A549 (cell line): ENCODE data around the gene MTTP. TPM values are rescaled to one million over a fixed set of nuclear protein-coding genes. Genes with fewer than 3 reads are reported as not detected.

Source experiments
- ATAC-seq, 2 experiments: fragments of 200-7000 bp in 1 of 2; fragments of >200 bp in 1 of 2; cut with Nextera tagmentation in 1 of 2; cut with Tn5 transposase in 1 of 2; 3 replicates each; pipeline versions ENCODE4 v1.8.0 to v1.9.1; 2018 to 2020; ENCODE audit warnings: mild to moderate bottlenecking in 1 of 2, moderate library complexity in 1 of 2
- CTCF ChIA-PET: fragments of 300-600 bp; sonication (Branson Sonifier 250); formaldehyde crosslinking; extraction: SDS; loops from one replicate; lab custom pipeline; 2021; ENCODE audit warnings: antibody characterized with exemption, inconsistent platforms; lab: Yijun Ruan, JAX
- POLR2A ChIA-PET: fragments of 350-600 bp; formaldehyde crosslinking; extraction: SDS; loops from one replicate; lab custom pipeline; 2021; ENCODE audit warnings: antibody characterized with exemption, inconsistent platforms; lab: Yijun Ruan, JAX
- DNase-seq, 2 experiments: peaks; one replicate each; pipeline versions ENCODE4 v3.0.0 to v3.0.0-alpha.2; 2011 to 2016; ENCODE audit warnings: low read depth in 1 of 2, low spot score in 1 of 2
- FAIRE-seq: peaks from 2 replicates; lab custom pipeline; 2011; peaks lifted over from hg19 to GRCh38; lab: Jason Lieb, UNC
- H3K27ac ChIP-seq, 2 experiments: fragments of >200 bp; sonication (Bioruptor Twin); formaldehyde crosslinking; 3 replicates each; pipeline ENCODE4 v1.5.1; 2016 to 2017
- H3K4me1 ChIP-seq: fragments of >200 bp; sonication (Bioruptor Twin); formaldehyde crosslinking; 3 replicates; pipeline ENCODE4 v1.6.1; 2016
- H3K4me2 ChIP-seq: fragments of >200 bp; sonication (Bioruptor Twin); formaldehyde crosslinking; 3 replicates; pipeline ENCODE4 v1.6.1; 2016
- H3K4me3 ChIP-seq: fragments of >200 bp; sonication (Bioruptor Twin); formaldehyde crosslinking; 3 replicates; pipeline ENCODE4 v1.5.1; 2016
- H3K9me3 ChIP-seq: fragments of >200 bp; sonication (Bioruptor Twin); formaldehyde crosslinking; 3 replicates; pipeline ENCODE4 v1.6.1; 2016
- CEBPB ChIP-seq, 2 experiments: fragments of >200 bp in 1 of 2; sonication (Bioruptor Twin) in 1 of 2; formaldehyde crosslinking in 1 of 2; IDR thresholded peaks; 2 replicates each; pipeline ENCODE4 v1.6.1; 2012 to 2016
- CHD2 ChIP-seq: fragments of 150-350 bp; IDR thresholded peaks from 2 replicates; pipeline ENCODE4 v1.6.1; 2014; ENCODE audit warnings: low read length; ENCODE audit not compliant: partially characterized antibody
- EHMT2 ChIP-seq: fragments of 200-600 bp; sonication (generic); IDR thresholded peaks from 2 replicates; pipeline ENCODE4 v1.6.1; 2016; ENCODE audit warnings: antibody characterized with exemption, low read depth, mild to moderate bottlenecking, moderate library complexity
- ELK1 ChIP-seq: fragments of 150-350 bp; IDR thresholded peaks from 2 replicates; pipeline ENCODE4 v1.6.1; 2014; ENCODE audit warnings: low read depth, mild to moderate bottlenecking, low read length
- EP300 ChIP-seq, 2 experiments: fragments of >200 bp; sonication (Bioruptor Twin); formaldehyde crosslinking; IDR thresholded peaks; 2 replicates in 1 of 2; 3 replicates in 1 of 2; pipeline ENCODE4 v1.6.1; 2016 to 2017
- FOSB ChIP-seq: fragments of 250-450 bp; sonication (Bioruptor Pico); IDR thresholded peaks from 2 replicates; pipeline ENCODE4 v1.5.0; 2020; ENCODE audit warnings: mild to moderate bottlenecking, moderate library complexity
- FOSL2 ChIP-seq, 2 experiments: fragments of 450-650 bp in 1 of 2; fragments of >200 bp in 1 of 2; sonication (Bioruptor Twin) in 1 of 2; formaldehyde crosslinking; IDR thresholded peaks; 2 replicates each; pipeline versions ENCODE4 v1.5.0 to v1.6.1; 2016 to 2020; ENCODE audit warnings: mild to moderate bottlenecking in 1 of 2, moderate library complexity in 1 of 2
- FOXS1 ChIP-seq: fragments of 250-450 bp; sonication (Bioruptor Pico); IDR thresholded peaks from 2 replicates; pipeline ENCODE4 v1.5.0; 2020; ENCODE audit warnings: mild to moderate bottlenecking, moderate library complexity
- GATA3 ChIP-seq: IDR thresholded peaks from 2 replicates; pipeline ENCODE4 v1.6.1; 2012; ENCODE audit warnings: borderline replicate concordance
- MAFK ChIP-seq: fragments of 450-650 bp; IDR thresholded peaks from 2 replicates; pipeline ENCODE4 v1.6.1; 2014; ENCODE audit not compliant: partially characterized antibody
- NPAS2 ChIP-seq: fragments of 250-450 bp; sonication (Bioruptor Pico); IDR thresholded peaks from 2 replicates; pipeline ENCODE4 v1.8.0; 2022; ENCODE audit warnings: mild to moderate bottlenecking, moderate library complexity, borderline replicate concordance
- PBX3 ChIP-seq: IDR thresholded peaks from 2 replicates; pipeline ENCODE4 v1.6.1; 2012
- RAD21 ChIP-seq, 2 experiments: fragments of >200 bp in 1 of 2; sonication (Bioruptor Twin) in 1 of 2; formaldehyde crosslinking in 1 of 2; IDR thresholded peaks in 1 of 2; conservative IDR thresholded peaks in 1 of 2; 2 replicates in 1 of 2; 3 replicates in 1 of 2; pipeline ENCODE4 v1.6.1; 2012 to 2018; ENCODE audit warnings: inconsistent platforms in 1 of 2
- RCOR1 ChIP-seq: fragments of 150-350 bp; IDR thresholded peaks from 2 replicates; pipeline ENCODE4 v1.6.1; 2014; ENCODE audit warnings: antibody characterized with exemption, low read length, low read depth
- REST ChIP-seq: fragments of 200-600 bp; sonication (generic); IDR thresholded peaks from 2 replicates; pipeline ENCODE4 v1.6.1; 2016; ENCODE audit warnings: antibody characterized with exemption, mild to moderate bottlenecking, moderate library complexity
- TFCP2L1 ChIP-seq: fragments of 250-450 bp; sonication (Bioruptor Pico); IDR thresholded peaks from 2 replicates; pipeline ENCODE4 v1.5.0; 2021; ENCODE audit warnings: mild to moderate bottlenecking
- TP53 ChIP-seq: fragments of 250-450 bp; sonication (Bioruptor Pico); IDR thresholded peaks from 2 replicates; pipeline ENCODE4 v1.5.0; 2021; ENCODE audit warnings: mild to moderate bottlenecking, moderate library complexity
- ZC3H11A ChIP-seq: fragments of 450-650 bp; IDR thresholded peaks from 2 replicates; pipeline ENCODE4 v1.6.1; 2014; ENCODE audit warnings: antibody characterized with exemption, mild to moderate bottlenecking
- ZFP36 ChIP-seq: fragments of 450-650 bp; IDR thresholded peaks from 2 replicates; pipeline ENCODE4 v1.6.1; 2014; ENCODE audit warnings: borderline replicate concordance; ENCODE audit not compliant: partially characterized antibody
- WGBS: methylation state at CpG from one replicate; pipeline ENCODE4 v1.1.6; 2017; ENCODE audit errors: missing lambda C conversion rate; 5-methylcytosine and 5-hydroxymethylcytosine counted together
- polyA plus RNA-seq, 4 experiments: library from polyadenylated mRNA; depleted of rRNA in 3 of 4; stranded (reverse); fragments of >200 nt; fragmentation: RNase III in 1 of 4; extraction: RNeasy Plus Mini Kit Qiagen cat#74134 plus additional on column Dnase treatment in 1 of 4; gene quantifications; 2 replicates in 3 of 4; 3 replicates in 1 of 4; pipeline ENCODE4 v1.2.3, GENCODE V29; 2011 to 2017

MTTP gene
- polyA plus RNA-seq, 2 of the 4 experiments (the other 2 are of a cell fraction) = 0.03 TPM; not detected in 1

GRCh38 chr4:99606716-99607115, 32.1 kb downstream of the MTTP start:
- POLR2A ChIA-PET = no interaction called here
- Histone ChIP-seq H3K27ac (no peak overlapping the region), H3K9me3 (no peaks in the 10 kb centered on the region), H3K4me1 (no peaks in the 10 kb centered on the region), H3K4me3 (no peak overlapping the region), H3K4me2 (no peak overlapping the region)
- FAIRE-seq (no peak), DNase-seq (no peak), ATAC-seq (no peak)
- TF ChIP-seq ZC3H11A (no peak), FOXS1 (CRISPR knock-in tag) (no peak), NPAS2 (CRISPR knock-in tag) (no peak), REST (no peak)
- WGBS = 56% methylated on average over 2 of the region's 2 CpGs
- CTCF ChIA-PET = no interaction called here

GRCh38 chr4:99608417-99608816, 33.8 kb downstream of the MTTP start:
- Histone ChIP-seq H3K4me2 (no peak overlapping the region), H3K9me3 (no peaks in the 10 kb centered on the region), H3K4me1 (no peaks in the 10 kb centered on the region), H3K27ac (no peak overlapping the region), H3K4me3 (no peak overlapping the region)
- FAIRE-seq = no peak
- WGBS = 61% methylated on average over 5 of the region's 5 CpGs
- DNase-seq = no peak
- ChIA-PET POLR2A (no interaction called here), CTCF (no interaction called here)
- no peak for ATAC-seq
- TF ChIP-seq GATA3 (no peak), CEBPB (IDR thresholded peaks at IDR 0.05) (no peak), TFCP2L1 (CRISPR knock-in tag) (no peak), RAD21 (conservative IDR thresholded peaks at IDR 0.05 in 1 of 2, IDR thresholded peaks at IDR 0.05 in 1 of 2) (no peak), PBX3 (no peak), CHD2 (no peak), FOSL2 (IDR thresholded peaks at IDR 0.05) (no peak), FOSL2 (CRISPR knock-in tag; IDR thresholded peaks at IDR 0.05) (no peak), EHMT2 (no peak), FOXS1 (CRISPR knock-in tag) (no peak)

- ATAC-seq (no peak), DNase-seq (no peak), FAIRE-seq (no peak)
- Histone ChIP-seq H3K9me3 (no peaks in the 10 kb centered on the region), H3K27ac (no peak overlapping the region), H3K4me3 (no peak overlapping the region), H3K4me2 (no peak overlapping the region), H3K4me1 (no peaks in the 10 kb centered on the region)
- TF ChIP-seq RCOR1 = no peak
- no peak for TF ChIP-seq ELK1
- TF ChIP-seq FOSB (CRISPR knock-in tag) = no peak
- no peak for TF ChIP-seq TP53 (CRISPR knock-in tag)
- no peak for TF ChIP-seq FOXS1 (CRISPR knock-in tag)
- no peak for TF ChIP-seq EP300 (IDR thresholded peaks at IDR 0.05)
- no peak for TF ChIP-seq MAFK
- TF ChIP-seq ZFP36 = no peak
- POLR2A ChIA-PET = no interaction called here
- WGBS = 66% methylated on average over 5 of the region's 5 CpGs
- CTCF ChIA-PET = no interaction called here
Observed at GRCh38 chr4:99610605-99611175, 36.1 kb downstream of the MTTP start.
